H1 (cell line): ENCODE results near the gene OCSTAMP. TPM values are rescaled to one million over a fixed set of nuclear protein-coding genes. Genes with fewer than 3 reads are reported as not detected.

Source experiments
- CTCF ChIA-PET: fragments of 300-600 bp; sonication (Branson Sonifier 250); formaldehyde crosslinking; loops from one replicate; lab custom pipeline; 2021; ENCODE audit not compliant: partially characterized antibody; lab: Charles Lee
- POLR2A ChIA-PET: fragments of 300-600 bp; sonication (Branson Sonifier 250); formaldehyde crosslinking; loops from one replicate; lab custom pipeline; 2021; ENCODE audit warnings: inconsistent platforms; ENCODE audit not compliant: partially characterized antibody; lab: Charles Lee
- DNase-seq, 2 experiments: peaks; one replicate each; pipeline versions ENCODE4 v3.0.0 to v3.0.0-alpha.2; 2010 to 2022; ENCODE audit warnings: low spot score in 2 of 2, low read depth in 1 of 2, mixed read lengths in 1 of 2
- FAIRE-seq: peaks from 2 replicates; lab custom pipeline; 2011; peaks lifted over from hg19 to GRCh38; lab: Jason Lieb, UNC
- H2AFZ ChIP-seq: 2 replicates; pipeline ENCODE4 v1.8.1; 2012; ENCODE audit warnings: low read length, inconsistent platforms
- H2AK5ac ChIP-seq: 2 replicates; pipeline ENCODE4 v1.6.1; 2013; ENCODE audit warnings: low read depth, low read length
- H2BK120ac ChIP-seq: replicated peaks from 2 replicates; pipeline ENCODE3; 2013; ENCODE audit warnings: low read depth, low read length, inconsistent platforms
- H2BK12ac ChIP-seq: 2 replicates; pipeline ENCODE4 v1.6.1; 2013; ENCODE audit warnings: low read depth, low read length
- H2BK15ac ChIP-seq: 2 replicates; pipeline ENCODE4 v1.6.1; 2013; ENCODE audit warnings: low read length
- H2BK20ac ChIP-seq: 2 replicates; pipeline ENCODE4 v1.6.1; 2013; ENCODE audit warnings: low read length
- H2BK5ac ChIP-seq: 2 replicates; pipeline ENCODE4 v1.6.1; 2013; ENCODE audit warnings: low read depth, low read length
- H3K14ac ChIP-seq: 2 replicates; pipeline ENCODE4 v1.6.1; 2013; ENCODE audit warnings: inconsistent platforms; ENCODE audit not compliant: insufficient read length
- H3K18ac ChIP-seq: 2 replicates; pipeline ENCODE4 v1.6.1; 2013; ENCODE audit warnings: low read length; ENCODE audit errors: extremely low read depth
- H3K23ac ChIP-seq: 2 replicates; pipeline ENCODE4 v1.6.1; 2013; ENCODE audit warnings: inconsistent platforms; ENCODE audit not compliant: insufficient read length
- H3K23me2 ChIP-seq: 2 replicates; pipeline ENCODE4 v1.6.1; 2013; ENCODE audit warnings: low read depth, low read length
- H3K27ac ChIP-seq: 2 replicates; pipeline ENCODE4 v1.6.1; 2011; ENCODE audit warnings: low read depth, low read length, inconsistent platforms
- H3K27me3 ChIP-seq, 4 experiments: replicated peaks in 1 of 4; 1 replicate in 1 of 4; 2 replicates in 3 of 4; pipeline versions ENCODE4 v1.6.1 to v1.8.1; 2011 to 2013; ENCODE audit warnings: low read length in 3 of 4, mild to moderate bottlenecking in 3 of 4, inconsistent platforms in 2 of 4, mixed read lengths in 2 of 4, moderate library complexity in 1 of 4; ENCODE audit not compliant: control insufficient read depth in 3 of 4, insufficient read depth in 3 of 4; ENCODE audit errors: extremely low read depth in 1 of 4
- H3K36me3 ChIP-seq, 4 experiments: 2 replicates each; pipeline versions ENCODE4 v1.6.1 to v1.8.1; 2011 to 2013; ENCODE audit warnings: mild to moderate bottlenecking in 4 of 4, low read length in 3 of 4, moderate library complexity in 2 of 4, control low read depth in 1 of 4, inconsistent platforms in 1 of 4; ENCODE audit not compliant: insufficient read depth in 4 of 4, control insufficient read depth in 2 of 4
- H3K4ac ChIP-seq: replicated peaks from 2 replicates; pipeline ENCODE3; 2013; ENCODE audit warnings: low read length, low read depth, mixed read lengths, inconsistent platforms; ENCODE audit not compliant: insufficient read length
- H3K4me1 ChIP-seq, 4 experiments: replicated peaks in 1 of 4; 1 replicate in 1 of 4; 2 replicates in 3 of 4; pipeline versions ENCODE4 v1.6.1 to v1.8.1; 2011 to 2013; ENCODE audit warnings: low read length in 3 of 4, inconsistent platforms in 2 of 4, mixed read lengths in 1 of 4; ENCODE audit not compliant: insufficient read depth in 4 of 4, control insufficient read depth in 3 of 4
- H3K4me2 ChIP-seq, 2 experiments: 2 replicates each; pipeline versions ENCODE4 v1.6.1 to v1.8.1; 2011 to 2013; ENCODE audit warnings: low read depth in 2 of 2, low read length in 2 of 2, control low read depth in 1 of 2, inconsistent platforms in 1 of 2, mild to moderate bottlenecking in 1 of 2; ENCODE audit not compliant: insufficient read depth in 1 of 2
- H3K4me3 ChIP-seq, 4 experiments: fragments of 200-600, 300-600 bp in 1 of 4; sonication (generic), shearing (Covaris generic), sonication (Bioruptor Twin) in 1 of 4; 2 replicates each; pipeline versions ENCODE4 v1.5.1 to v1.8.1; 2011 to 2016; ENCODE audit warnings: low read length in 4 of 4, low read depth in 3 of 4, control low read depth in 2 of 4, inconsistent platforms in 2 of 4, mild to moderate bottlenecking in 2 of 4, mixed read lengths in 1 of 4, moderate library complexity in 1 of 4; ENCODE audit not compliant: insufficient read depth in 2 of 4; ENCODE audit errors: extremely low read depth in 1 of 4
- H3K56ac ChIP-seq: replicated peaks from 2 replicates; pipeline ENCODE3; 2013; ENCODE audit warnings: low read depth, mild to moderate bottlenecking, mixed read lengths, low read length, inconsistent platforms; ENCODE audit not compliant: insufficient read length
- H3K79me1 ChIP-seq: 2 replicates; pipeline ENCODE4 v1.6.1; 2013; ENCODE audit warnings: low read depth, low read length, control low read depth
- H3K79me2 ChIP-seq, 2 experiments: 2 replicates each; pipeline versions ENCODE4 v1.6.1 to v1.8.1; 2012 to 2013; ENCODE audit warnings: low read length in 2 of 2, mild to moderate bottlenecking in 2 of 2, inconsistent platforms in 1 of 2; ENCODE audit not compliant: insufficient read depth in 2 of 2, control insufficient read depth in 1 of 2
- H3K9ac ChIP-seq, 4 experiments: replicated peaks in 1 of 4; 1 replicate in 1 of 4; 2 replicates in 3 of 4; pipeline versions ENCODE4 v1.6.1 to v1.8.1; 2011 to 2013; ENCODE audit warnings: low read depth in 3 of 4, low read length in 3 of 4, control low read depth in 2 of 4, mild to moderate bottlenecking in 2 of 4, moderate library complexity in 2 of 4, inconsistent platforms in 1 of 4; ENCODE audit errors: extremely low read depth in 1 of 4
- H3K9me3 ChIP-seq, 2 experiments: 2 replicates each; pipeline versions ENCODE4 v1.6.1 to v1.8.1; 2012 to 2013; ENCODE audit warnings: mild to moderate bottlenecking in 2 of 2, moderate library complexity in 2 of 2, control low read depth in 1 of 2, inconsistent platforms in 1 of 2, low read depth in 1 of 2, low read length in 1 of 2, mixed read lengths in 1 of 2; ENCODE audit not compliant: insufficient read depth in 2 of 2
- H4K20me1 ChIP-seq, 2 experiments: replicated peaks in 1 of 2; 2 replicates each; pipeline versions ENCODE3 to v1.8.1; 2011 to 2013; ENCODE audit warnings: inconsistent platforms in 2 of 2, low read length in 2 of 2, mild to moderate bottlenecking in 1 of 2; ENCODE audit not compliant: insufficient read depth in 2 of 2, control insufficient read depth in 1 of 2
- H4K5ac ChIP-seq: 2 replicates; pipeline ENCODE4 v1.6.1; 2013; ENCODE audit warnings: low read length, low read depth, mixed read lengths, inconsistent platforms; ENCODE audit not compliant: insufficient read length
- H4K8ac ChIP-seq: 2 replicates; pipeline ENCODE4 v1.8.0; 2013; ENCODE audit warnings: mild to moderate bottlenecking, moderate library complexity, low read length, inconsistent platforms; ENCODE audit not compliant: insufficient read depth; ENCODE audit errors: extremely low read depth
- H4K91ac ChIP-seq: replicated peaks from 2 replicates; pipeline ENCODE3; 2013; ENCODE audit warnings: low read length, mixed read lengths, inconsistent platforms; ENCODE audit not compliant: insufficient read length
- CBX8 ChIP-seq: fragments of 300-800, 300-1000 bp; sonication (generic); IDR thresholded peaks from 2 replicates; pipeline ENCODE4 v1.7.1; 2016; ENCODE audit warnings: low read depth, low read length, borderline replicate concordance
- CTCF ChIP-seq, 3 experiments: IDR thresholded peaks; 1 replicate in 2 of 3; 2 replicates in 1 of 3; pipeline versions ENCODE4 v1.5.1 to v1.6.1; 2011; ENCODE audit warnings: low read length in 3 of 3, mild to moderate bottlenecking in 3 of 3, inconsistent platforms in 2 of 3, low read depth in 1 of 3, moderate library complexity in 1 of 3; ENCODE audit not compliant: insufficient read depth in 1 of 3; ENCODE audit errors: control extremely low read depth in 1 of 3
- NANOG ChIP-seq: IDR thresholded peaks from 2 replicates; pipeline ENCODE4 v1.6.1; 2011; ENCODE audit warnings: low read length, low read depth, mild to moderate bottlenecking, inconsistent platforms; ENCODE audit not compliant: insufficient read depth, poor library complexity, severe bottlenecking
- RAD21 ChIP-seq, 2 experiments: IDR thresholded peaks in 1 of 2; conservative IDR thresholded peaks in 1 of 2; 2 replicates each; pipeline ENCODE4 v1.6.1; 2011; ENCODE audit warnings: low read depth in 2 of 2, low read length in 2 of 2, improper control_type of control experiment in 1 of 2, inconsistent platforms in 1 of 2, mild to moderate bottlenecking in 1 of 2, moderate library complexity in 1 of 2
- TAF1 ChIP-seq: IDR thresholded peaks from 2 replicates; pipeline ENCODE4 v1.6.1; 2011; ENCODE audit warnings: mild to moderate bottlenecking, low read depth, low read length
- WGBS, 2 experiments: shearing (Covaris generic) in 1 of 2; methylation state at CpG; one replicate each; pipeline versions ENCODE4 v1.1.6 to v1.1.7; 2013 to 2015; ENCODE audit warnings: low lambda C conversion rate in 2 of 2, mixed read lengths in 2 of 2, inconsistent platforms in 1 of 2, low coverage in 1 of 2, missing lambda C conversion rate in 1 of 2; ENCODE audit not compliant: insufficient replicate concordance in 2 of 2, insufficient coverage in 1 of 2, insufficient read length in 1 of 2; ENCODE audit errors: extremely low coverage in 1 of 2, missing lambda C conversion rate in 1 of 2; 5-methylcytosine and 5-hydroxymethylcytosine counted together
- polyA plus RNA-seq, 7 experiments: library from polyadenylated mRNA; depleted of rRNA in 3 of 7; stranded (reverse) in 5 of 7; unstranded in 2 of 7; fragments of >200 nt in 5 of 7; fragments of 200-250 nt in 2 of 7; gene quantifications; 1 replicate in 5 of 7; 2 replicates in 1 of 7; 4 replicates in 1 of 7; pipeline versions ENCODE4 v1.2.1 to v1.2.3, GENCODE V29; 2011 to 2013; ENCODE audit warnings: missing spikeins in 2 of 7, mixed read lengths in 2 of 7
- total RNA-seq: library from RNA; stranded (reverse); fragmentation: NEBNext Ultra II Directional; extraction: Animal tissue kit (Norgen Biotek cat#: 25700); gene quantifications from 2 replicates; pipeline ENCODE4 v1.2.1, GENCODE V29; 2021

The OCSTAMP gene
- total and polyA plus RNA-seq, 2 of the 8 experiments (the other 6 are each of a cell fraction or from before 2014, with no cell fraction given), result 0.09 to 0.13 TPM

DNA sequence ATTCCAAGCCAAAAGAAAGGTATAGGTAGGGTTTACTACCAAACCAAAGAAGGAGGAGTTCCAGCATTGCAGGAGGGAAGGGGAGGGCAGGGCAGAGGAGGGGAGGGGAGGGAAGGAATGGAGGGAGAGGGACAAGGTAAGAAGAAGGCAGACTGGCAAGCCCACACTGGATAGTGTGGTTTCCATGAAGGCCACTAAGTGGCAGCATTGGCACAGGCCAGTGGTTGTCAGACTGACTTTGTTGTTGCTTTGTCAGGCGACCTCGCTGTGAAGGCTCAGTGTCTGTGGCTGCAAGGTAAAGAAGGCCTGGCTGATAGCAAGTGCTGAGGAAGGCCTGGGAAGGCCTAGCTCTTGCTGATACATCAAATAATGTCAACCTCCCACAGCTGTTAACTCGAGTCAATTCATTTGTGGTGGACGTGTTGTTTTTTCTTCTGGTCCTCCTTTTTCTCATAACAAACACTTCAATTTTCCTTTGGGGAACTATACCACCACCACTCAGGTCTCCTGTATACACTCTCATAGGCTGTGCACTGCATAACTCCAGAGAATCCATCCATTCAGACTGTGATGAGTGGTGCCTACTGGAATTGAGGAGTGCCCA lies 29.4 kb downstream of the OCSTAMP start:
- Histone ChIP-seq H4K91ac (no peak overlapping the region), H4K8ac (no peak overlapping the region), H3K23me2 (no peaks in the 10 kb centered on the region), H3K79me1 (no peaks in the 10 kb centered on the region), H3K9me3 (no peaks in the 10 kb centered on the region; a peak in 1 of 4 replicates), H2BK12ac (no peak overlapping the region), H2BK15ac (no peak overlapping the region), H3K4me2 (no peak overlapping the region), H3K14ac (no peak overlapping the region), H2BK20ac (no peak overlapping the region), H4K20me1 (no peaks in the 10 kb centered on the region), H3K27me3 (no peaks in the 10 kb centered on the region), H3K9ac (no peak overlapping the region), H2BK5ac (no peak overlapping the region), H3K23ac (no peak overlapping the region), H3K56ac (no peak overlapping the region), H2AFZ (peak overlapping the region; percentile 4; the same call in 1 of the 2 replicates), H3K79me2 (no peaks in the 10 kb centered on the region), H2AK5ac (no peak overlapping the region), H3K4me3 (no peak overlapping the region), H3K27ac (no peak overlapping the region), H2BK120ac (no peak overlapping the region)
- CTCF ChIA-PET, result interaction anchor here (0.9 to 7.3 kb wide), 22 partner anchors 11 to 232 kb away, joined by 3 to 63 read pairs (median 4); no protein-coding TSS in a partner anchor
- FAIRE-seq, result peak; percentile 98
- WGBS, 2 experiments, result 23% methylated on average over 4 of the region's 4 CpGs; no CpG with 5 or more reads in 1 of the 2 experiments
- POLR2A ChIA-PET, result interaction anchor here (0.8 to 1.0 kb wide), 2 partner anchors 159 to 162 kb away, joined by 3 to 4 read pairs; no protein-coding TSS in a partner anchor
- TF ChIP-seq CBX8 (no peak), TAF1 (no peak), RAD21 (IDR thresholded peaks at IDR 0.05 in 1 of 2, conservative IDR thresholded peaks at IDR 0.05 in 1 of 2; ENCODE audit: low read depth in 2 of 2, low read length in 2 of 2) (peak; percentile 95 to 99), CTCF (IDR thresholded peaks at IDR 0.05; ENCODE audit: control extremely low read depth in 1 of 3, insufficient read depth in 1 of 3, low read depth in 1 of 3, low read length in 3 of 3) (peak; percentile 87 to 99 (median 91)), NANOG (no peak)
- TF ChIP-seq, all 59 proteins: peak for 2
- no peaks in the 10 kb centered on the region for H3K36me3 ChIP-seq
- H3K18ac ChIP-seq, result no peak overlapping the region
- H3K4ac ChIP-seq, result no peak overlapping the region
- peak; percentile 59 to 71 for DNase-seq
- H3K4me1 ChIP-seq, result no peaks in the 10 kb centered on the region; a peak in 1 of 7 replicates
- H4K5ac ChIP-seq, result no peak overlapping the region
